HG03103 (cell line): ENCODE measurements around the gene RAB3GAP2.
"Not testable (repeated sequence)": the region's sequence is repeated elsewhere in the genome, so short reads cannot be mapped to it uniquely, and the experiment has no call there.

Source experiments
- ATAC-seq: cut with Tn5 transposase; IDR thresholded peaks from one replicate; pipeline ENCODE4 v1.9.1; 2021; ENCODE audit warnings: low read depth; ENCODE audit not compliant: unreplicated experiment

Gene RAB3GAP2

DNA sequence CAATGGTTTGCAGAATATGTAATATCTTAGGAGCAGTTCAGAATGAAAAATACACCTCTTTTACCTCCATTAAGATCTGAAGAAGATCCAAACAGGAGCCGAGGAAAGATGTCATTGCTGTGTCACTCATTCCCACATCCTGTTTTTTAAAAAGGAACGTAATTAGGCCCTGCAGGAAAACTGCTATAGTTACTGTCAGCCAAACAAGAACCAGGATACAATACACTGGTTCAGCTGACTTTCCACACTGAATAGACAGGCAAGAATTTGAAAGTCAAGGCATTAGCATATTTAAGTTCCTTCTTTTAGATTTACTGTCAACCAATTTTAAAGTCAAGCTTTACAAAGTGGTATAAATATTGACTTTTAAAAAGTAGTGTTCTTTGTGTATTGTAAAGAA is 114.5 kb downstream of the RAB3GAP2 start:
- ATAC-seq: no peak

DNA sequence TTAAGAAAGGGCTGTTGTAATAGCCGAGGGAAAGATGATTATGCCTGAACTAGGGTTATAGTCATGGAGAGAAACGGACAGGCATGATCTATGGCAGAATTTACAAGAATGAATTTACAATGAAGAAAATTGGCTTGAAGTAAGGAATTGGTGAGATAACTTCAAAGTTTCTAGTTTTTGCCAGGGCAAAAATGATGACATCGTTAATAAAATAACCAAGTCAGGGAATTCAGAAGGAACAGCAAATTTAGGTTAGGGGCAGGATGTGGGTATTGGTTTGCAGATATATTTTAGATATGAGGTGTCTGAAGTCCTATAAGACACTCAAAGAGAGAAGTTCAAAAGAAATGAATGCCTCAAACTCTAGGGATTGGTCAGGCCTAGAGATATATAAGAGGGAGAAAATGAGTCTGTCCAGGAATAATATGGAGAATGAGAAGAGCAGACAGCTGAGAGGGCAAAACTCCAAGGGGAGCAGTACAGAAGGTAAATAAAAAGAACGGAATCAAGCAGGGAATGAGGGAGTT is 115.6 kb downstream of the RAB3GAP2 start:
- no peak for ATAC-seq

- ATAC-seq: no peak
Measured at GRCh38 chr1:220153147-220153546, 119.1 kb downstream of the RAB3GAP2 start.

DNA sequence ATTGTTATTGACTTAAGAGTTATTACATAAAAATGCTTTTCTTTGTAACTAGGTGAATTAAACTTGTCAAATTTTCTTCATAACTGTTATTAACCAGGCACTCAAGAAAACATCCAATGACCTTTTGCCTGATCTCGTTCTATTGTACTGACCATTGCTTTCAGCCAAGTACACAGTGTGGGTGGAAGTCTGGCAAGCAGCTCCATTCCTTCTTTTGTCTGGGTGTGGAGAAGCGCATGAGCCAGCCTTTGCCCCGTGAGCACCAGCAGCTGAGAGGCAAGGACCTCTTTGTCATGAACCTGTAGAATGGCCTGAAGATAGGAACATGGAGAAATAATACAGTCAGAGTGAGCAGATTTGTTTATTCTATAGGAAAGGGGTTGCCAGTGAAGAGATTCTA is 120.8 kb downstream of the RAB3GAP2 start:
- ATAC-seq: no peak

DNA sequence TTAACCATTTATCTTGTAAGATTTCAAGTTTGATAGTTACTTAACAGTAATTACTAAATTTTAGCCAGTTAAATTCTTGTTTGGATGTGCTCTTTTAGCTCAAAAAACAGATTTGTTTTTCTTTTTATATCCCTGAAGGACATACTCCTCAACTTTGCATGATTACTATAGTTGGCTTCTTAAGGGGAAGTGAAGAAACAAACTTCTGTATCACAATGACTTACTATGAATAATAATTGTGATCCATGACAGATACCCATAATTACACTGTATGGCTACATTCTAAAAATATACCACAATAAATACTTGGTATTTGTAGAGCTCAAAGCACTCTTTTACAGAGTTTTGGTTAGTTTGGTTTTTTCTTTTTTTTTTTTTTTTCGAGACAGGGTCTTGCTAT is 122.5 kb downstream of the RAB3GAP2 start:
- peak; percentile 83 for ATAC-seq

- ATAC-seq: no peak
Measured at GRCh38 chr1:220144051-220144450, 128.2 kb downstream of the RAB3GAP2 start.

DNA sequence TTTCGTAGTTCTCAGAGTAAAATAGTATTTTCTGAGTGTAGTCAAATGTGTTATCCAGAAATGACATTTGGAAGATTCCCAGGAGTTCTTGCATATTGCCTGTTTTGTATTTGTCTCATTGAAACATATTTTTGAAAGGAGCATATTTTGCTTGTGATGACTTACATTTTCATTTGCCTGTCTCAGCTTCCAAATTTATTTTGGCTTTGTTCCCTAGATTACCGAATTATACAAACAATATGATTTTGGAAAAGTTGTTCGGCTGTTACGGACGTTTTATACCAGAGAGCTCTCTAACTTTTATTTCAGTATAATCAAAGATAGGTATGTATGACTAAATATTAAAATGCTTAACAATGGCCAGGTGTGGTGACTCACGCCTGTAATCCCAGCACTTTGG is 132.3 kb downstream of the RAB3GAP2 start:
- ATAC-seq: no peak

DNA sequence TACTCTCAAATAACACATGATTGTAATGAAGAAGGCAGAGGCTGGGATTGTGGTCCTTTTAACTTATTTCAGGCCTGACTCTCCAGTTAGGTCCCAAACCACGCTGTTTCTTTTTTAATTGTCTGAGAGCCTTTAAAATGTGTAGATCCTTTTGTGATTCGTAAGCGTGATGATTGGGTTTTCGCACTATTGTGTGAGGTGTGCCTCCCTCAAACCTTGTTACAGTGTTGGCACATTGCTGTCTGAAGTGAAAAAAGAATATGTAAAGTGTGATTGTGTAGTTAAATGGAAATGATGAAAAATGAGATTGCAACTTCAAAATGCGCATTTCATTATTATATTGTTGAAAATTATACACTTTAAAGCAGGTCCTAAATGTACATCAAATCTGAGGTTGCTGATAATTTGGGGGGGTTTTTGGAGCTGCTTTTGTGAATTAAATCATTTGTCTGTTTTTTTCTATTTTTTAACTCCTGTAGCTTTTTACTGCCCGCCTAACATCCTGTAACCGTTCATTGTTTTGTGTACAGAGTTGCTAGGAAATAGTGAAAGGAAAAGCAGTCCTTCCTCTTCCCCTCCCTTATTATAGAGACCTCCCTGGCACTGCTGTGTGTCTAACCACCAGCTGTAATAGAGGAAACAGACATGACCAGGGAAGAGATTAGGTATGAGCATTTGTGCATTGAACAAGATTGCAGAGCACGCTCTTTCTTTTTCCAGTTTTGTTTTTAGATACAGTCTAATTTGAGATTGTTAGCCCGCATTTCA is 135.1 kb downstream of the RAB3GAP2 start:
- no peak for ATAC-seq

DNA sequence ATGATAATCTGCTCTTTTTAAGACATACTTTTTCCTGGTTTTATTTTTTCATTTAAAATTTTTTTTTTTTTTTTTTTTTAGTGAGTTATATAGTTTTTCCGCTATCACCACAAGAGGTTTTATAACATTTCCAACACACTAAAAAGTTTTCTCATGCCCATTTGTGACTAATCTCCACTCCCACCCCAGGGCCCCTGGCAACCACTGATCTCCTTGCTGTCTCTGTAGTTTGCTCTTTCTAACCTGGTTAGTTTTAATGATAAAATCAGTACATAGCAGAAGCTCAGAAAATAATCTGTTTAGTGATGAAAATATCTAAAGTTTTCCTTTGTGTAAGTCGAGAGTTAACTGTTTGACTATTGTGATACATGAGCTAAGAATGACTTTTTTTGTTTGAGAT is 136.5 kb downstream of the RAB3GAP2 start:
- no peak for ATAC-seq

DNA sequence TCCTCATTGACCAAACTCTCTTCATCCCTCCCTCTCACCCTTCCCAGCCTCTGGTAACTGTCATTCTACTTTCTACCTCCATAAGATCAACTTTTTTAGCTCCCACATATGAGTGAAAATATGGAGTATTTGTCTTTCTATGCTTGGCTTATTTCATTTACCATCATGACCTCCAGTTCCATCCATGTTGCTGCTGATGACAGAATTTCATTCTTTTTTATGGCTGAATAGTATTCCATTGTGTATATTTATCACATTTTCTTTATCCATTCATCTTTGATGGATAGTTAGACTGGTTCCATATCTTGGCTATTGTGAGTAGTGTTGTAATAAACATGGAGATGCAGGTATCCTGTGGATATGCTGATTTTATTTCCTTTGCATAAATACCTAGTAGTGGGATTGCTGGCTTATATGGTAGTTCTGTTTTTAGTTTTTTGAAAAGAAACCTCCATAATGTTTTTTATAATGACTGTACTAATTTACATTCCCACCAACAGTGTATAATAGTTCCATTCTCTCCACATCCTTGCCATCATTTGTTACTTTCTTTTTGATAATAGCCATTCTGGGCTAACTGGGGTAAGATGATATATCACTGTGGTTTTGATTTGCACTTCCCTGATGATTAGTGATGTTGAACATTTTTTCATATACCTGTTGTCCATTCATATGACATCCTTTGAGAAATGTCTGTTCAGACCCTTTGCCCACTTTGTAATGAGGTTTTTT is 142.6 kb downstream of the RAB3GAP2 start:
- ATAC-seq: no peak

DNA sequence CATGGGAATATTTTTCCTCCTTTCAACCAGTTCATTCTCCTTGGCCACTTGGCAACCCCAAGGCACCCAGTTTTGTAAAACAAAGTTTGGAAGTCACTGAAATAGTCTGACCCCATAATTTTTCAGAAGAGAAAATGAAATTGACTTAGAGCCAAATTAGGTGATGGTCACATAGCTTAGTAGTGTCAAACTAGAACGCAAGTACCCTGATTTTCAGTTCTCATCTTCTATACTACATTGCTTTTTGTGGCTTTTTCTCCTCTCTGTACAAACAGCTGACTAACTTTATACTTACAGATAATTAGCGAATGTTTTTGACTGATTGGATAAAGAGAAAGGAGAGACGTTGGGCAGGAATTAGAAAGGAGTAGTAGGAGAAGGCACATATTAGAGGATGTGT is 145.2 kb downstream of the RAB3GAP2 start:
- no peak for ATAC-seq

DNA sequence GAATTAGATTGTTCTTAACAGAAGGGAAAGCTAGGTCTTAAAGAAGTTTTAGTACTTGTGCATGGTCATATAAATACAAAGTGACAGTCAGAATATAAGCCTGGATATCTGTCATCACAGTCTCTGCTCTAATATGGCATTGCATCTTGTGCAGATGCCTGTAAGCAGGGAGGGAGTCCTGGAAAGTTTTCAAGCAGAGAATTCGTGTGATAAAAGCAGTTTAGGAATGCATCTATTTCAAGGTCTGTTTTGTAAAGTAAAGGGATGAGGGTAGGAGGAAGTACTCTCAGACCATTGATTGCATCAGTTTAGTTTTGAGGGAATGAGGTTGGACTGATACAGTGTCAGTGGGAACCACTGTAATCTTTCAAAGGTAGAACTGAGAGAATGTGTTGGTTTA is 147.7 kb downstream of the RAB3GAP2 start:
- ATAC-seq: no peak

- ATAC-seq: no peak
Measured at GRCh38 chr1:220123889-220124288, 148.4 kb downstream of the RAB3GAP2 start.

GRCh38 chr1:220123066-220123465 is 149.2 kb downstream of the RAB3GAP2 start:
- ATAC-seq: no peak

DNA sequence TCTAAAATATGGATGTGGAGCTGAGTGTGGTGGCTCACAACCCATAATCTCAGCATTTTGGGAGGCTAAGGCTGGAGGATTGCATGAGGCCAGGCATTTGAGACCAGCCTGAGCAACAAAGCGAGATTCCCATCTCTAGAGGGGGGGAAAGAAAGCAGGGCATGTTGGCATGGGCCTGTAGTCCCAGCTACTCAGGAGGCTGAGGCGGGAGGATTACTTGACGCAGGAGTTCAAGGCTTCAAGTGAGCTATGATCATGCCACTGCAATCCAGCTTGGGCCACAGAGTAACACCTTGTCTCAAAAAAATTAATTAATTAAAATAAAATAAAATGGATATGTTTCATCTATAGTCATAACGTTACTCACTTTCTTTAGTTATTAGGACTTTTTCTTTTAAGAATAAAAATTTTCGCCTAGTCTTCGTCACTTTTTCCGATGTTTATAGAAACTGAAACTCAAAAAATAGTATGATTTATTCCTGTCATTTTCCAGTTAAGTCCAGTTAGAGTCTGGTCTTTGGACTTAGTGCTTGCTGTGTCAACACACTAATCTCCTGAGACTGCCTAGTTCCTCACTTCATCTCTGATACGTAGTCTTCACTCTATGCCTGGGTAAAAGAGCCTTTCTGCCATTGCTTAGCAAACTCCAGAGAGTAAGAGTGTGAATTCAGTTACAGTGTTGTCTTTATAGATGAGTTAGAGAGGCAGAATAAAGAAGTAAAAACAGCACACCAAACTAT is 150.3 kb downstream of the RAB3GAP2 start:
- no peak for ATAC-seq

GRCh38 chr1:220119043-220119512 is 153.2 kb downstream of the RAB3GAP2 start:
- ATAC-seq: no peak

GRCh38 chr1:220113136-220113695 is 159.0 kb downstream of the RAB3GAP2 start:
- no peak for ATAC-seq

DNA sequence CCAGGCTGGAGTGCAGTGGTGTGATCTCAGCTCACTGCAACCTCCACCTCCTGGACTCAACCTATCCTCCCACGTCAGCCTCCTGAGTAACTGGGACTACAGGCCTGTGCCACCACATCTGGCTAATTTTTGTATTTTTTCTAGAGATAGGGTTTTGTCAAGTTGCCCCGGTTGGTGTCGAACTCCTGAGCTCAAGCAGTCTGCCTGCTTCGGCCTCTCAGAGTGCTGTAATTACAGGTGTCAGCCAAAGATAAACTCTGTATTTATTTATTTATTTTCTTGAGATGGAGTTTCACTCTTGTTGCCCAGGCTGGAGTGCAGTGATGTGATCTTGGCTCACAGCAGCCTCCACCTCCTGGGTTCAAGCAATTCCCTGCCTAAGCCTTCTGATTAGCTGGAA is 159.7 kb downstream of the RAB3GAP2 start:
- not testable (repeated sequence) for ATAC-seq

DNA sequence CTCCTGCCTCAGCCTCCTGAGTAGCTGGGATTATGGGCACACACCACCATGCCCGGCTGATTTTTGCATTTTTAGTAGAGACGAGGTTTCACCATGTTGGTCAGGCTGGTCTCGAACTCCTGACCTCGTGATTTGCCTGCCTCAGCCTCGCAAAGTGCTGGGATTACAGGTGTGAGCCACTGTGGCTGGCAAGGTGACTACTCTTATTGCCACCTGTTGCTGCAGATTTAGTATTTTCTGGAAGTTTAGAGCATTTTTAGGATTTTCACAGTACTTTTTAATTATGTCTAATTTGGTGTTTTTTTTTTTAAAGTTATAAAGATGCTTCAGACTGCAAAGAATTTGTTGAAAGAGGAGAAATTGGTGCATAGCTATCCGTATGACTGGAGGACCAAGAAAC is 161.8 kb downstream of the RAB3GAP2 start:
- not testable (repeated sequence) for ATAC-seq

DNA sequence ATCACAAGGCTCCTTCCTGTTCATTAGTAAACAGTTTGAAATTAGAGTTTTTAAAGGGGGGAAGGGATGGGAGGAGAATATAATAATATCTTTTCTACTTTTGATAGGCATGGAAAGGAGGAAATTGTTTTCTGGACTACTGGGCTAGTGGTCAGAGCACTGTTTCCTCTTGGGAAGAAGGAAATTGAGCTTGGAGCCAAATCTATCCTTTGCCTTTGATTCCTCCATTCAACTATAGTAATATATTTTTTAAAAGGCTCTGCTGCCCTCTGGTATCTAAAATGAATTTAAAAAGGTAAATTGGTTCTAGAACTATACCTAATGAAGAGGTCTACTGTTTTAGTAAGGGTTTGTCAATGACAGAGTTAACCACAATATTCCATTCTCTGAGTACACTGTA is 172.4 kb downstream of the RAB3GAP2 start:
- ATAC-seq: no peak
